Endothelial cell of umbilical vein (primary cell): Measurements from ENCODE around the gene RLN2. TPM values are rescaled to one million over a fixed set of nuclear protein-coding genes. Genes with fewer than 3 reads are reported as not detected.
"Not testable (repeated sequence)": the region's sequence is repeated elsewhere in the genome, so short reads cannot be mapped to it uniquely, and the experiment has no call there.

Experiments used
- BruUV-seq: library from RNA; stranded (reverse); fragments of 400-500 nt; replicated peaks from 2 replicates; lab custom pipeline; 2021; lab: Mats Ljungman, UMichigan
- CTCF ChIA-PET: fragments of 300-600, 350-600 bp; sonication (Branson Sonifier 250); formaldehyde crosslinking; loops from one replicate; lab custom pipeline; 2021; ENCODE audit warnings: antibody characterized with exemption, inconsistent platforms; lab: Charles Lee
- POLR2A ChIA-PET: fragments of 300-600, 350-600 bp; sonication (Branson Sonifier 250); formaldehyde crosslinking; loops from one replicate; lab custom pipeline; 2021; ENCODE audit warnings: antibody characterized with exemption, inconsistent platforms; lab: Charles Lee
- DNase-seq: peaks from one replicate; pipeline ENCODE4 v3.0.0-alpha.2; 2011; ENCODE audit warnings: low read depth, low spot score
- FAIRE-seq: peaks from 2 replicates; lab custom pipeline; 2011; peaks lifted over from hg19 to GRCh38; lab: Jason Lieb, UNC
- H2AFZ ChIP-seq: 2 replicates; pipeline ENCODE4 v1.6.0; 2012; ENCODE audit warnings: low read depth, low read length, control low read depth, inconsistent platforms
- H3K27ac ChIP-seq: 2 replicates; pipeline ENCODE4 v1.5.1; 2011; ENCODE audit warnings: low read depth, mild to moderate bottlenecking, control low read depth, low read length, moderate library complexity; ENCODE audit not compliant: insufficient read depth
- H3K27me3 ChIP-seq, 2 experiments: 2 replicates each; pipeline versions ENCODE4 v1.6.0 to v1.6.1; 2011; ENCODE audit warnings: low read length in 2 of 2, mixed read lengths in 1 of 2; ENCODE audit not compliant: control insufficient read depth in 2 of 2, insufficient read depth in 2 of 2
- H3K36me3 ChIP-seq, 2 experiments: 2 replicates in 1 of 2; 3 replicates in 1 of 2; pipeline ENCODE4 v1.5.1; 2011; ENCODE audit warnings: low read length in 2 of 2, mild to moderate bottlenecking in 1 of 2, moderate library complexity in 1 of 2; ENCODE audit not compliant: control insufficient read depth in 2 of 2, insufficient read depth in 2 of 2; ENCODE audit errors: extremely low read depth in 1 of 2
- H3K4me1 ChIP-seq: 3 replicates; pipeline ENCODE4 v1.5.1; 2011; ENCODE audit warnings: mild to moderate bottlenecking, low read length; ENCODE audit not compliant: control insufficient read depth, insufficient read depth; ENCODE audit errors: extremely low read depth
- H3K4me2 ChIP-seq: 2 replicates; pipeline ENCODE4 v1.6.1; 2011; ENCODE audit warnings: low read length, control low read depth, mixed read lengths; ENCODE audit not compliant: insufficient read depth
- H3K4me3 ChIP-seq, 3 experiments: fragments of 200-600 bp in 1 of 3; sonication (generic), shearing (Covaris generic) in 1 of 3; replicated peaks in 1 of 3; 2 replicates each; pipeline ENCODE4 v1.5.1; 2011 to 2016; ENCODE audit warnings: control low read depth in 3 of 3, low read length in 3 of 3, mild to moderate bottlenecking in 2 of 3, inconsistent platforms in 1 of 3, low read depth in 1 of 3, moderate library complexity in 1 of 3; ENCODE audit not compliant: insufficient read depth in 1 of 3
- H3K79me2 ChIP-seq: 2 replicates; pipeline ENCODE4 v1.6.0; 2012; ENCODE audit warnings: low read length, inconsistent platforms; ENCODE audit not compliant: control insufficient read depth, insufficient read depth
- H3K9ac ChIP-seq: replicated peaks from 2 replicates; pipeline ENCODE3; 2011; ENCODE audit warnings: low read length, control low read depth; ENCODE audit not compliant: insufficient read depth; ENCODE audit errors: extremely low read depth
- H3K9me1 ChIP-seq: replicated peaks from 3 replicates; pipeline ENCODE4 v1.6.0; 2011; ENCODE audit warnings: mild to moderate bottlenecking, low read length; ENCODE audit not compliant: control insufficient read depth, insufficient read depth; ENCODE audit errors: extremely low read depth
- H3K9me3 ChIP-seq: replicated peaks from 2 replicates; pipeline ENCODE4 v1.5.1; 2012; ENCODE audit warnings: low read length, inconsistent platforms; ENCODE audit not compliant: control insufficient read depth, insufficient read depth
- H4K20me1 ChIP-seq: replicated peaks from 2 replicates; pipeline ENCODE3; 2011; ENCODE audit warnings: mild to moderate bottlenecking, low read length; ENCODE audit not compliant: control insufficient read depth, insufficient read depth; ENCODE audit errors: extremely low read depth
- CTCF ChIP-seq, 2 donors: IDR thresholded peaks; 1 replicate in 1 of 2; 2 replicates in 1 of 2; pipeline ENCODE4 v1.5.1; 2011; ENCODE audit warnings: low read length in 2 of 2, mild to moderate bottlenecking in 2 of 2, moderate library complexity in 2 of 2, control low read depth in 1 of 2, inconsistent platforms in 1 of 2, low read depth in 1 of 2; ENCODE audit not compliant: insufficient read depth in 1 of 2; ENCODE audit errors: extremely low read depth in 1 of 2
- EZH2 ChIP-seq: IDR thresholded peaks from 2 replicates; pipeline ENCODE4 v1.6.1; 2012; ENCODE audit warnings: borderline replicate concordance, low read depth, mild to moderate bottlenecking, moderate library complexity, low read length, inconsistent platforms; ENCODE audit not compliant: severe bottlenecking
- FOS ChIP-seq: IDR thresholded peaks from 2 replicates; pipeline ENCODE4 v1.6.1; 2011; ENCODE audit warnings: mild to moderate bottlenecking, low read length, moderate library complexity, borderline replicate concordance; ENCODE audit not compliant: insufficient read depth
- GATA2 ChIP-seq: IDR thresholded peaks from 2 replicates; pipeline ENCODE4 v1.7.0; 2011; ENCODE audit warnings: low read depth, mild to moderate bottlenecking, moderate library complexity, mixed read lengths, low read length; ENCODE audit not compliant: insufficient read length, insufficient read depth
- JUN ChIP-seq: IDR thresholded peaks from 2 replicates; pipeline ENCODE4 v1.6.1; 2011; ENCODE audit warnings: borderline replicate concordance, low read depth; ENCODE audit not compliant: insufficient read length, insufficient read depth
- MAX ChIP-seq: IDR thresholded peaks from 2 replicates; pipeline ENCODE4 v1.6.1; 2011; ENCODE audit not compliant: insufficient read depth, insufficient read length
- MYC ChIP-seq: IDR thresholded peaks from one replicate; pipeline ENCODE4 v1.6.1; 2011; ENCODE audit warnings: mild to moderate bottlenecking, low read depth, low read length
- POLR2A ChIP-seq: IDR thresholded peaks from 2 replicates; pipeline ENCODE4 v1.6.1; 2012; ENCODE audit warnings: low read depth, mild to moderate bottlenecking, control low read depth, low read length
- POLR2AphosphoS5 ChIP-seq: IDR thresholded peaks from 2 replicates; pipeline ENCODE4 v1.6.1; 2012; ENCODE audit warnings: low read depth, mild to moderate bottlenecking, control low read depth, low read length, moderate library complexity; ENCODE audit not compliant: insufficient read depth
- dilution Hi-C: fragments of 300-500 bp; cut with MboI; formaldehyde crosslinking; loops from one replicate; pipeline ENCODE4 v1.15.0; 2019; ENCODE audit warnings: low sequenced_read_pairs; ENCODE audit not compliant: extremely low pct_ligation_motif_present
- intact Hi-C: fragments of 100-400 bp; cut with micrococcal nuclease; formaldehyde crosslinking; loops from one replicate; pipeline ENCODE4 v1.10.0; 2022
- polyA plus RNA-seq, 4 experiments: library from polyadenylated mRNA; depleted of rRNA in 3 of 4; stranded (reverse) in 3 of 4; unstranded in 1 of 4; fragments of >200 nt; gene quantifications; 2 replicates each; pipeline versions ENCODE4 v1.2.1 to v1.2.3, GENCODE V29; 2011 to 2012; ENCODE audit warnings: missing spikeins in 1 of 4
- total RNA-seq: library from RNA; stranded (reverse); gene quantifications from 2 replicates; pipeline ENCODE4 v1.2.3, GENCODE V29; 2021

RLN2 gene
- total and polyA plus RNA-seq, 2 donors (not counting 3 experiments of a cell fraction or from before 2014, with no cell fraction given): 0.41 TPM; not detected in 1

GRCh38 chr9:5336688-5337087 is 32.2 kb upstream of the RLN2 start:
- H3K36me3 ChIP-seq: no peaks in the 10 kb centered on the region
- H3K4me2 ChIP-seq: no peak overlapping the region
- intact Hi-C loops: no loop called here
- no peak overlapping the region for H3K27ac ChIP-seq
- H2AFZ ChIP-seq: no peak overlapping the region
- FAIRE-seq (no peak), DNase-seq (no peak)
- H3K9me1 ChIP-seq: no peaks in the 10 kb centered on the region
- H3K4me3 ChIP-seq: no peak overlapping the region
- no peaks in the 10 kb centered on the region for H3K4me1 ChIP-seq
- dilution Hi-C loops: no loop called here
- H3K27me3 ChIP-seq: peaks cover 2 to 3% of the 10 kb centered on the region in 2 experiments
- no peaks in the 10 kb centered on the region for H3K79me2 ChIP-seq
- no TSS peak for BruUV-seq
- H3K9me3 ChIP-seq: no peaks in the 10 kb centered on the region
- CTCF ChIA-PET: no interaction called here
- no peaks in the 10 kb centered on the region for H4K20me1 ChIP-seq
- no peak overlapping the region for H3K9ac ChIP-seq
- POLR2A ChIA-PET: no interaction called here
- no peak for TF ChIP-seq MAX
- no peak for TF ChIP-seq POLR2AphosphoS5
- TF ChIP-seq MYC: no peak
- TF ChIP-seq POLR2A: no peak
- TF ChIP-seq CTCF (IDR thresholded peaks at IDR 0.05; ENCODE audit: extremely low read depth in 1 of 2, insufficient read depth in 1 of 2, low read depth in 1 of 2, low read length in 2 of 2): no peak
- no peak for TF ChIP-seq JUN
- TF ChIP-seq GATA2: no peak
- TF ChIP-seq FOS: no peak
- TF ChIP-seq EZH2: no peak

GRCh38 chr9:5331276-5331675 is 26.8 kb upstream of the RLN2 start:
- H3K36me3 ChIP-seq, H3K9me3 ChIP-seq, H3K9ac ChIP-seq, H3K4me1 ChIP-seq, H3K4me3 ChIP-seq, H3K27ac ChIP-seq, H3K4me2 ChIP-seq, intact Hi-C loops, POLR2A ChIA-PET, H3K79me2 ChIP-seq, dilution Hi-C loops, FAIRE-seq, H3K9me1 ChIP-seq, H4K20me1 ChIP-seq, H3K27me3 ChIP-seq, BruUV-seq, H2AFZ ChIP-seq, DNase-seq: not testable (repeated sequence)
- CTCF ChIA-PET: interaction anchor here (0.9 kb wide), 2 partner anchors 15 to 269 kb away, joined by 3 read pairs; no protein-coding TSS in a partner anchor
